HG03039 (cell line): Measurements from ENCODE around the gene PKIG.
"Not testable (repeated sequence)": the region's sequence is repeated elsewhere in the genome, so short reads cannot be mapped to it uniquely, and the experiment has no call there.

Source experiments
- ATAC-seq: cut with Tn5 transposase; IDR thresholded peaks from one replicate; pipeline ENCODE4 v1.9.1; 2021; ENCODE audit warnings: mild to moderate bottlenecking, moderate library complexity; ENCODE audit not compliant: unreplicated experiment

The PKIG gene

GRCh38 chr20:44582311-44583025, at the start of gene PKIG:
PKIG (plus strand) TSS chr20:44582579; CDS start chr20:44614557, 31,978 bp downstream.
- ATAC-seq: no peak

GRCh38 chr20:44532981-44533331, 49.4 kb upstream of the PKIG start:
- ATAC-seq: no peak

- no peak for ATAC-seq
Measured at GRCh38 chr20:44533928-44534327, 48.5 kb upstream of the PKIG start.

- ATAC-seq: no peak
Measured at GRCh38 chr20:44536175-44536574, 46.2 kb upstream of the PKIG start.

GRCh38 chr20:44537993-44538392, 44.4 kb upstream of the PKIG start:
- ATAC-seq: no peak

GRCh38 chr20:44540834-44541233, 41.5 kb upstream of the PKIG start:
- ATAC-seq: no peak

GRCh38 chr20:44541992-44542391, 40.4 kb upstream of the PKIG start:
- ATAC-seq: no peak

- ATAC-seq: no peak
Measured at GRCh38 chr20:44542890-44543289, 39.5 kb upstream of the PKIG start.

- no peak for ATAC-seq
Measured at GRCh38 chr20:44543358-44543757, 39.0 kb upstream of the PKIG start.

GRCh38 chr20:44544263-44544662, 38.1 kb upstream of the PKIG start:
- no peak for ATAC-seq

GRCh38 chr20:44547419-44547818, 35.0 kb upstream of the PKIG start:
- ATAC-seq: no peak

GRCh38 chr20:44549123-44549522, 33.3 kb upstream of the PKIG start:
- ATAC-seq: no peak

- ATAC-seq: no peak
Measured at GRCh38 chr20:44552050-44552449, 30.3 kb upstream of the PKIG start.

GRCh38 chr20:44552568-44552949, 29.8 kb upstream of the PKIG start:
- ATAC-seq: no peak

- no peak for ATAC-seq
Measured at GRCh38 chr20:44552950-44553908, 29.1 kb upstream of the PKIG start.

GRCh38 chr20:44559302-44559701, 23.1 kb upstream of the PKIG start:
- no peak for ATAC-seq

GRCh38 chr20:44560229-44560628, 22.1 kb upstream of the PKIG start:
- no peak for ATAC-seq

- ATAC-seq: not testable (repeated sequence)
Measured at GRCh38 chr20:44560818-44561217, 21.6 kb upstream of the PKIG start.

- no peak for ATAC-seq
Measured at GRCh38 chr20:44561876-44562275, 20.5 kb upstream of the PKIG start.

GRCh38 chr20:44566018-44566417, 16.4 kb upstream of the PKIG start:
- ATAC-seq: no peak

- no peak for ATAC-seq
Measured at GRCh38 chr20:44566811-44567210, 15.6 kb upstream of the PKIG start.

- ATAC-seq: no peak
Measured at GRCh38 chr20:44570367-44570766, 12.0 kb upstream of the PKIG start.
